Tibial nerve (tissue), 4 donors: Measurements from ENCODE around the gene HS3ST6. TPM values are rescaled to one million over a fixed set of nuclear protein-coding genes. Genes with fewer than 3 reads are reported as not detected.

ENCODE experiments used
- DNase-seq, 2 donors: peaks; one replicate each; pipeline ENCODE4 v3.0.0-alpha.2; 2019; ENCODE audit warnings: low spot score in 2 of 2
- H3K27ac ChIP-seq, 4 donors: fragments of 200-600 bp; sonication (generic) in 3 of 4; one replicate each; pipeline ENCODE4 v1.5.1; 2017 to 2019; ENCODE audit warnings: mild to moderate bottlenecking in 1 of 4
- H3K27me3 ChIP-seq, 2 donors: fragments of 200-600 bp; sonication (generic) in 1 of 2; one replicate each; pipeline versions ENCODE4 v1.5.1 to v1.6.0; 2017 to 2019
- H3K36me3 ChIP-seq, 3 donors: fragments of 200-600 bp; sonication (generic); one replicate each; pipeline ENCODE4 v1.5.1; 2018 to 2019
- H3K4me1 ChIP-seq, 4 donors: fragments of 200-600 bp; sonication (generic) in 3 of 4; one replicate each; pipeline ENCODE4 v1.5.1; 2017 to 2019
- H3K4me3 ChIP-seq, 4 donors: fragments of 200-600 bp; sonication (generic) in 3 of 4; one replicate each; pipeline ENCODE4 v1.5.1; 2017 to 2019; ENCODE audit warnings: mild to moderate bottlenecking in 1 of 4, moderate library complexity in 1 of 4
- H3K9me3 ChIP-seq, 4 donors: fragments of 200-600 bp; sonication (generic) in 3 of 4; one replicate each; pipeline ENCODE4 v1.5.1; 2017 to 2019
- EP300 ChIP-seq, 2 donors: sonication (generic); formaldehyde crosslinking; IDR thresholded peaks; one replicate each; pipeline ENCODE4 v1.6.1; 2017; ENCODE audit warnings: antibody characterized with exemption in 2 of 2, mild to moderate bottlenecking in 1 of 2
- POLR2A ChIP-seq, 2 donors: fragments of 450-650 bp; IDR thresholded peaks; one replicate each; pipeline ENCODE4 v1.6.1; 2017; ENCODE audit warnings: antibody characterized with exemption in 2 of 2, mild to moderate bottlenecking in 2 of 2, moderate library complexity in 2 of 2
- WGBS, 2 donors: methylation state at CpG; one replicate each; pipeline ENCODE4 v1.1.5; 2018; 5-methylcytosine and 5-hydroxymethylcytosine counted together
- total RNA-seq, 4 donors: library from RNA; depleted of rRNA; stranded (reverse); fragments of >200 nt; gene quantifications; one replicate each; pipeline ENCODE4 v1.1.0, GENCODE V29; 2016
- TF ChIP-seq, protein P1 (sequence below), 5 experiments: fragments of 200-600 bp in 3 of 5; fragments of 450-650 bp in 2 of 5; sonication (generic) in 3 of 5; IDR thresholded peaks; one replicate each; pipeline ENCODE4 v1.5.1; 2016 to 2019; ENCODE audit warnings: antibody characterized with exemption in 5 of 5, mild to moderate bottlenecking in 3 of 5, moderate library complexity in 2 of 5

Gene HS3ST6
- total RNA-seq, 4 donors from 2014 or later, result not detected

DNA sequence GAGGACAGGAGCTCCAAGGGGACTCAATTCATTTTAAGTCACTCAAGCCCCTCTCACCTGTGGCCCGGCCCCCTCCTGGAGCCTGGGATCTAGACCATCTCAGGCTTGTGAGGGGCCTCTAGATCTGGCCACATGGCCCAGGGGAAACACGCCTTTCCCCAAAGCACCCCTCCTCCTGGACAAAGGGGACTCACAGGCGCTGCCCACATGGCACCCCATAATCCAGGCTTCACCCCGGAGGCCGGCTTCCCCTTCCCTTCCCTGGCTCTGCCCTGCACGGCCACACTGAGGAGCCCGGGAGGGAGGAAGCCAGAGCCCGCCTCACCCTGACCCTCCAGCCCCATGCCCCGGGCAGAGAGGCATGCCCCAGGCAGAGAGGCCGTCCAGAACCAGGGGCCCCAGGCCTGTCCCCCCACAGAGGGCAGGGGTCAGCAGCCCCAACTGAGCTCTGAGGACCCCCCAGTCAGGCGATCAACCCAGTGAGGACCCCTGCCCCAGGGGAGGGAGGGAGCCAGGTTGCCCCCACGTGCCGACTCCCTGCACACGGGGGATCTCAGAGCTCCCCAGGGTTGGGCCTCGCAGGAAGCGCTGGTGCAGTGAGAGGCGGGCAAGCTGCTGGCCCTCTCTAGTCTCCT lies 10.9 kb downstream of the HS3ST6 start:
- no peak for TF ChIP-seq POLR2A (IDR thresholded peaks at IDR 0.05)
- no peak for TF ChIP-seq EP300 (IDR thresholded peaks at IDR 0.05)
- TF ChIP-seq, protein P1, sequence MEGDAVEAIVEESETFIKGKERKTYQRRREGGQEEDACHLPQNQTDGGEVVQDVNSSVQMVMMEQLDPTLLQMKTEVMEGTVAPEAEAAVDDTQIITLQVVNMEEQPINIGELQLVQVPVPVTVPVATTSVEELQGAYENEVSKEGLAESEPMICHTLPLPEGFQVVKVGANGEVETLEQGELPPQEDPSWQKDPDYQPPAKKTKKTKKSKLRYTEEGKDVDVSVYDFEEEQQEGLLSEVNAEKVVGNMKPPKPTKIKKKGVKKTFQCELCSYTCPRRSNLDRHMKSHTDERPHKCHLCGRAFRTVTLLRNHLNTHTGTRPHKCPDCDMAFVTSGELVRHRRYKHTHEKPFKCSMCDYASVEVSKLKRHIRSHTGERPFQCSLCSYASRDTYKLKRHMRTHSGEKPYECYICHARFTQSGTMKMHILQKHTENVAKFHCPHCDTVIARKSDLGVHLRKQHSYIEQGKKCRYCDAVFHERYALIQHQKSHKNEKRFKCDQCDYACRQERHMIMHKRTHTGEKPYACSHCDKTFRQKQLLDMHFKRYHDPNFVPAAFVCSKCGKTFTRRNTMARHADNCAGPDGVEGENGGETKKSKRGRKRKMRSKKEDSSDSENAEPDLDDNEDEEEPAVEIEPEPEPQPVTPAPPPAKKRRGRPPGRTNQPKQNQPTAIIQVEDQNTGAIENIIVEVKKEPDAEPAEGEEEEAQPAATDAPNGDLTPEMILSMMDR (IDR thresholded peaks at IDR 0.05), result no peak
- 42 to 70% methylated on average over 11 to 14 of the region's 17 CpGs for WGBS, 2 donors
- H3K27me3 ChIP-seq, result peaks cover 0 to 67% of the 10 kb centered on the region in 2 donors

DNA sequence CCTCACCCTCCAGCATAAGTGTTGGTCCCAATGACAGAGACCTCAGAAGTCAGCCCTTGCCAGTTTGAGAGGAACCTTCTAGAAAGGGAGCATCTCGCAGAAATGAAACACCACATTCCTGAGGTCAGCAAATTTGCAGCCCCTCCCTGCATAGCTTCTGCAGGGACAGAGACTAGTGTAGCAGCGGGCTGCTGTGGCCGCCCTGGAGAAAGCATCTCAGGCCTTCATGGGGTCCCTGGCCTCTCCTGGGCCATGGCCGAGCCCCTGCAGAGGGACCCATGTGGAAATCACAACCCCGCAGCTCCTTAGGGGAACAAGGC lies 11.4 kb downstream of the HS3ST6 start:
- Histone ChIP-seq H3K4me1 (peaks cover 0 to 4% (median 0%) of the 10 kb centered on the region in 4 donors), H3K4me3 (no peak overlapping the region), H3K36me3 (no peaks in the 10 kb centered on the region), H3K9me3 (no peaks in the 10 kb centered on the region), H3K27ac (no peak overlapping the region), H3K27me3 (peaks cover 0 to 67% of the 10 kb centered on the region in 2 donors)
- no peak for DNase-seq
- WGBS, 2 donors, result 49 to 69% methylated on average over 3 to 4 of the region's 5 CpGs
- TF ChIP-seq POLR2A (IDR thresholded peaks at IDR 0.05) (no peak), EP300 (IDR thresholded peaks at IDR 0.05) (no peak)
- TF ChIP-seq, protein P1 (IDR thresholded peaks at IDR 0.05), result no peak

More for the DNA sequence above, 10.9 kb downstream of the HS3ST6 start:
- Histone ChIP-seq H3K4me1 (peaks cover 0 to 4% (median 0%) of the 10 kb centered on the region in 4 donors), H3K9me3 (no peaks in the 10 kb centered on the region), H3K36me3 (no peaks in the 10 kb centered on the region), H3K27ac (no peak overlapping the region), H3K4me3 (no peak overlapping the region)
- no peak for DNase-seq

GRCh38 chr16:1906055-1906845 lies 12.0 kb downstream of the HS3ST6 start:
- H3K4me1 ChIP-seq, result peaks cover 0 to 4% (median 0%) of the 10 kb centered on the region in 4 donors
- TF ChIP-seq, protein P1 (IDR thresholded peaks at IDR 0.05), result no peak
- TF ChIP-seq POLR2A (IDR thresholded peaks at IDR 0.05), result no peak
- no peak for TF ChIP-seq EP300 (IDR thresholded peaks at IDR 0.05)
- H3K27me3 ChIP-seq, result peaks cover 0 to 67% of the 10 kb centered on the region in 2 donors
- no peaks in the 10 kb centered on the region for H3K9me3 ChIP-seq
- no peak for DNase-seq
- no peak overlapping the region for H3K4me3 ChIP-seq
- 44 to 53% methylated on average over 18 to 27 of the region's 31 CpGs for WGBS, 2 donors
- H3K27ac ChIP-seq, result no peak overlapping the region
- no peaks in the 10 kb centered on the region for H3K36me3 ChIP-seq

GRCh38 chr16:1903845-1904840 lies 14.1 kb downstream of the HS3ST6 start:
- no peaks in the 10 kb centered on the region for H3K36me3 ChIP-seq
- WGBS, 2 donors, result 52 to 61% methylated on average over 22 of the region's 22 CpGs
- H3K4me3 ChIP-seq, result no peak overlapping the region
- TF ChIP-seq POLR2A (IDR thresholded peaks at IDR 0.05) (no peak), EP300 (IDR thresholded peaks at IDR 0.05) (no peak)
- TF ChIP-seq, protein P1 (IDR thresholded peaks at IDR 0.05), result no peak
- peaks cover 0 to 66% of the 10 kb centered on the region in 2 donors for H3K27me3 ChIP-seq
- H3K4me1 ChIP-seq, result peaks cover 0 to 4% (median 0%) of the 10 kb centered on the region in 4 donors
- H3K9me3 ChIP-seq, result no peaks in the 10 kb centered on the region
- H3K27ac ChIP-seq, result no peak overlapping the region
- no peak for DNase-seq
